ENCODE measurements around the gene MR1.
"Not testable (repeated sequence)": the region's sequence is repeated elsewhere in the genome, so short reads cannot be mapped to it uniquely, and the experiment has no call there.

Gene MR1

GRCh38 chr1:181028615-181029014 lies 5.2 kb upstream of the MR1 start:
- in situ Hi-C loops (cut with MboI; ENCODE audit: low pct_unique_long_range_greater_than_20kb, low sequenced_read_pairs, unreplicated experiment), result no loop called here
- no peak for TF ChIP-seq CTCF (IDR thresholded peaks at IDR 0.05; ENCODE audit: extremely low read depth, insufficient read depth, missing control alignments)
- no peak for DNase-seq (ENCODE audit: low spot score)

GRCh38 chr1:181032535-181032934 lies 1.2 kb upstream of the MR1 start:
- in situ Hi-C loops (cut with MboI; ENCODE audit: low pct_unique_long_range_greater_than_20kb, low sequenced_read_pairs, unreplicated experiment), result loop anchor here (10.0 kb wide), 1 partner anchor 112 kb away; no protein-coding TSS in a partner anchor
- DNase-seq (ENCODE audit: low spot score), result no peak
- TF ChIP-seq CTCF (IDR thresholded peaks at IDR 0.05; ENCODE audit: extremely low read depth, insufficient read depth, missing control alignments), result no peak

GRCh38 chr1:181033128-181033798 lies 520 bp upstream of the MR1 start:
- DNase-seq (ENCODE audit: low spot score), result no peak
- TF ChIP-seq CTCF (IDR thresholded peaks at IDR 0.05; ENCODE audit: extremely low read depth, insufficient read depth, missing control alignments), result no peak
- in situ Hi-C loops (cut with MboI; ENCODE audit: low pct_unique_long_range_greater_than_20kb, low sequenced_read_pairs, unreplicated experiment), result loop anchor here (10.0 kb wide), 1 partner anchor 112 kb away; no protein-coding TSS in a partner anchor

- not testable (repeated sequence) for DNase-seq (ENCODE audit: low spot score)
- in situ Hi-C loops (cut with MboI; ENCODE audit: low pct_unique_long_range_greater_than_20kb, low sequenced_read_pairs, unreplicated experiment), result loop anchor here (10.0 kb wide), 1 partner anchor 110 kb away; no protein-coding TSS in a partner anchor
Observed at GRCh38 chr1:181035210-181035609, 1.4 kb downstream of the MR1 start.

- no peak for TF ChIP-seq CTCF (IDR thresholded peaks at IDR 0.05; ENCODE audit: extremely low read depth, insufficient read depth, missing control alignments)
- DNase-seq (ENCODE audit: low spot score), result no peak
- in situ Hi-C loops (cut with MboI; ENCODE audit: low pct_unique_long_range_greater_than_20kb, low sequenced_read_pairs, unreplicated experiment), result loop anchor here (10.0 kb wide), 1 partner anchor 109 kb away; no protein-coding TSS in a partner anchor
Observed at GRCh38 chr1:181036107-181036836, 2.5 kb downstream of the MR1 start.

- no peak for TF ChIP-seq CTCF (IDR thresholded peaks at IDR 0.05; ENCODE audit: extremely low read depth, insufficient read depth, missing control alignments)
- no peak for DNase-seq (ENCODE audit: low spot score)
- in situ Hi-C loops (cut with MboI; ENCODE audit: low pct_unique_long_range_greater_than_20kb, low sequenced_read_pairs, unreplicated experiment), result loop anchor here (10.0 kb wide), 1 partner anchor 107 kb away; no protein-coding TSS in a partner anchor
Observed at GRCh38 chr1:181037386-181037785, 3.6 kb downstream of the MR1 start.

- peak; percentile 69 for DNase-seq (ENCODE audit: low spot score)
- peak; percentile 81 for TF ChIP-seq CTCF (IDR thresholded peaks at IDR 0.05; ENCODE audit: extremely low read depth, insufficient read depth, missing control alignments)
Observed at GRCh38 chr1:181038399-181038873, 4.7 kb downstream of the MR1 start.

More at GRCh38 chr1:181038399-181038873, 4.7 kb downstream of the MR1 start:
- in situ Hi-C loops (cut with MboI; ENCODE audit: low pct_unique_long_range_greater_than_20kb, low sequenced_read_pairs, unreplicated experiment), result loop anchor here (10.0 kb wide), 1 partner anchor 106 kb away; no protein-coding TSS in a partner anchor

Measured in GM13977 (cell line).